Stimulated activated CD4-positive, alpha-beta T cell treated with anti-CD3 and anti-CD28 coated beads, TNF-alpha, amount 100 ng/mL, for 24 hours (primary cell): Measurements from ENCODE around the gene SLC25A13.

Experiments used
- DNase-seq, 3 experiments: peaks; one replicate each; pipeline ENCODE4 v3.0.0-alpha.2; 2020; ENCODE audit warnings: low read depth in 3 of 3

SLC25A13 gene

GRCh38 chr7:96204601-96205000 lies 117.3 kb downstream of the SLC25A13 start:
- no peak for DNase-seq

- DNase-seq: no peak
Measured at GRCh38 chr7:96203786-96204185, 118.1 kb downstream of the SLC25A13 start.

DNA sequence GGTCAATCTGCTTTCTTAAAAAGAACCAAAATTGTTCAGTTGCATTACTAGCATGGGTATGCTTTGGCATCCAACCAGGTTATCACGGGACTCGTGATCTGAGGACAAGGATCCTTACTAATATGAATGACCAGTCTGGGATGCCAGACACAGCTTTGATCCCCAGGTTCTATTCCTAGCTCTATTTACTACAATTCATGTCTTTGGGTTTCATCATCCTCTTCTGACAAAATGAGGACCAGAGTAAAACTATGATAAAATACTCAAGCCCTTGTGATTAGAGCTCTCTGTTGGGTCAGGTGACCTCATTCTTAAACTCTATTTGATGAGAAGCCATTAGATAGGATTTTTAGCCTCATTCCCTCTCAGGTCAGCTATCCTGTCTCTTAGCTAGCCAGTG lies 119.8 kb downstream of the SLC25A13 start:
- no peak for DNase-seq

GRCh38 chr7:96200740-96201139 lies 121.2 kb downstream of the SLC25A13 start:
- no peak for DNase-seq

- DNase-seq: no peak
Measured at GRCh38 chr7:96199421-96199820, 122.5 kb downstream of the SLC25A13 start.

DNA sequence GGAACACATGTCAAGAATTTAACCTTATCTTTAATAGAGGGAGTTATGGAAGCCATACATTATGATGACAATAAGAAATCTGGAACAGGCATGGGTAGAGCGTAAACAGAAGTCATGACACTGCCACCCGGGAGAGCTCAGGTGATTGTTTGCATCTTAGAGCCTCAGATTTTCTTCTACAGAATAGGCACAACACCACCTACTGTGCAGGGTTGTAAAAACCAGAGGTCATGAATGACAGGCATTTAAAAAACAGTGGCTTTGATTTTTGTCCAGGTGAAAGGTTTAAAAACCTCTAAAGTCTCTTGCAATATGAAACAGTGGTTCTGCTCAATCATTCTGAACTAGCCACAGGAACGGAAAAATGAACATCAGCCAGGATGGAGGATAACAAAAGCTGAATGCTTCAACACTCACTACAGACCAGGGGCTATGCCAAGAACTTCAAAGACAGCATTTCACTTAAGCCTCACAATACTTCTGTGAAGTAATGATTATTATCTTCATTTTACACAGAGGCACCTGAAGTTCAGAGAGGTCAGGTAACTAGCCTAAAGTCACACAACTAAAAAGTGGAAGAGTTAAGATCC lies 123.8 kb downstream of the SLC25A13 start:
- DNase-seq: no peak

- DNase-seq: no peak
Measured at GRCh38 chr7:96196676-96197075, 125.2 kb downstream of the SLC25A13 start.

DNA sequence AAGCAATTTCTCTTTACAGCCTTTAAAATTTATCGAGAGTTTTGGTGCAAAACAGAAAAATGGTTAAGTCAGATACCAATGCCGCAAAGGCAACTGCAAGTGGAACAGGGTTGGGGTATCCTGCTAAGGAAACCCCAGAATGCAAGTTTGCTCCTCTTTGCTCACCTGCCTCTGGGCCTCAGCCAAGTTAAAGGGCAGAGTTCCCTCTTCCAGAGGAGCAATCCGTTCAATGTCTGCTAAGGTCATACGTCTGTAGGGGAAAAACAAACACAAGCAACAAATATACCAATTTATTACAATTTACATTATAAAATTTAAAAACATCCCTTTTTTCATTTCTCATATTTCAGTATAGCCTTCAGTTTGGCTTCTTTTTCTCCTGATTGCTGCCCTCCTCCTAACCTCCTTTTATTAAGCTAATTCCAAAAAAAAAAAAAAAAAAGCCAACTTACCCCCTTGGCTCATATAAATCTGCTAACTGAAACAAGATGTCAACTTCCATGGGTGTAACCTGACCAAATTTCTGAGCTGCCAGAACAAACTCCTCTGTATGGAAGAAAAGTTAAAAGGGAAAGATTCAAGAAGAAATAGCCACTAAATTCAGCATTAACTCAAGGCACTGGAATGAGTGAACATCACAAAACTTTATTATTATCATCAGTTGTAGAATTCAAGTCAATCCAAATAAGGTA lies 132.6 kb downstream of the SLC25A13 start:
- no peak for DNase-seq

GRCh38 chr7:96188591-96188991 lies 133.3 kb downstream of the SLC25A13 start:
- no peak for DNase-seq

DNA sequence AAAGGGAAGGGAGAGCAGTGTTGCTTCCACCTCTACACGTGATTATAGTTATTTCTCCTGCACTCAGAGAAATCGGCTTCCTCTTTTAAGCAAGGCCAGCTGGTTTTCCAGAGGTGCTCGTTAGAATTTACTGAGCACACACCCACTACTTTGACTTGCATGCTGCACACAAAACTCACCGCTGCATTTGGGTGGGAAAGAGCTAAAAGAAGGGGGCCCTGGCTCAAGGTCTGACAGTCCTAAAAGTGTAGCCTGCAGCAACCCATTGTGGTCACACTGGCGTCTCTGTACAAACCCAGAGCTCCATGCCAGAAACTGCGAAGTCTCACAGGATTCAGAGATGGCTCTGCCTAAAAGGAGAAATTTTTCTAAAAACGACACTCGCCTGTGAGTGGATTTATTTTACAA lies 133.7 kb downstream of the SLC25A13 start:
- DNase-seq: no peak

DNA sequence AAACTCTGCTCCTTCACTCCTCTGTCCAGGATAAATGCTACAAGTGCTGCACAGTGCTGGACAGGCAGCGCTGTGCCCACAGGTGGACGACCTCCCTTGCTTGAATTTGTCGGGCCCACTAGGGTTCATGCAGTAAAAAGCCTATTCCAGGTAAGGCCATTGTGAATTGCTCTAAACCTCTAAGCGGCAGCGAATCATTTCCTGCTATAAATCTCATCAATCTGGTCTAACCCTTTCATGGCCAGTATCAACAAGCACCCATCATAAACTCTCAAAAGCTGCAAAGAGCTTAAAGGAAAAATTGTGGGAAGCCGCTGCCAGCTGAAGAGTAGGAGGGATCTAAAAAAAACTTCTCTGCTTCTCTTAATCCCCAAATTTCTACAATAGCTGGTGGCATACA lies 134.2 kb downstream of the SLC25A13 start:
- DNase-seq: no peak

DNA sequence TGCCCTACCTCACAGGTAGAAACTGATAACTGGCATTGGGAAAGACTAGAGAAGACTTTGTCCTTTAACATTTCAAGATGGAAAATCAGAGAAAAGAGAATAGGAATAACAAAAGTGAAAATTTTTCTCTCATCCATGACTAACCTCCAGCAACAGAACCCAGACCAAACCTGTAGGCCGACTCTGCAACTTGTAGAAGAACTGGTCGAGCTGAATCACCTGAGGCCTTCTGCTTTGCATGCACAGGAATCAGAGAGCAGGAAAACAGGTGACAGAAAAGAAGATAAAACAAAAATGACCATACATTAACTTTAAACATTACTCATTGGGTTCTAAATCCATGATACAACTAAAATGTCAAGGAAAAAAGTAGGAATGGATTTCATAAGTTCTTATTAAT lies 137.1 kb downstream of the SLC25A13 start:
- DNase-seq: no peak

DNA sequence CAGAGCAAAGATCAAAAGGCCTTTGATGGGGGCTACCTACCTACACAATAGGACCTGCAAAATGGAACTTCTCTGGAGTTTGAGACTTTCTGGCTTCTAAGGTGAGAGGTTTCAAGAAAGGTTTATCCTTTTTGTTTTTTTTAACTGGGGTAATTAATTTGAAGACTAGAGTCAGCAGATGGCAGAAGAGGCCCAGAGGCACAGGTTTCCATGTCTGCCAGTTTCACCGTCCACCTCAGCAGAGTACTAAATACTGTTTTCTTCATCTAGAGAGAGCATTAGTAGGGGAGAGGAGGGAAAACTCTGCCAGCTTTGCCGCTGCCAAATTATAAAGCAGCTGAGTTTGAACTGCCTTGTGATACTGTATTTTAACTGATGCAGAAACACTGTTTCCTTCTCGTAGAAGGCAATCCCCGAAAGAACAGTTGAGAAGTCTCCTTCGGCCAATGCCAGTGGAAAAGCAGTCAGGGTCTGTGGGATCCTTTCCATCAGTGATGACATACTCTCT lies 138.7 kb downstream of the SLC25A13 start:
- DNase-seq: no peak

DNA sequence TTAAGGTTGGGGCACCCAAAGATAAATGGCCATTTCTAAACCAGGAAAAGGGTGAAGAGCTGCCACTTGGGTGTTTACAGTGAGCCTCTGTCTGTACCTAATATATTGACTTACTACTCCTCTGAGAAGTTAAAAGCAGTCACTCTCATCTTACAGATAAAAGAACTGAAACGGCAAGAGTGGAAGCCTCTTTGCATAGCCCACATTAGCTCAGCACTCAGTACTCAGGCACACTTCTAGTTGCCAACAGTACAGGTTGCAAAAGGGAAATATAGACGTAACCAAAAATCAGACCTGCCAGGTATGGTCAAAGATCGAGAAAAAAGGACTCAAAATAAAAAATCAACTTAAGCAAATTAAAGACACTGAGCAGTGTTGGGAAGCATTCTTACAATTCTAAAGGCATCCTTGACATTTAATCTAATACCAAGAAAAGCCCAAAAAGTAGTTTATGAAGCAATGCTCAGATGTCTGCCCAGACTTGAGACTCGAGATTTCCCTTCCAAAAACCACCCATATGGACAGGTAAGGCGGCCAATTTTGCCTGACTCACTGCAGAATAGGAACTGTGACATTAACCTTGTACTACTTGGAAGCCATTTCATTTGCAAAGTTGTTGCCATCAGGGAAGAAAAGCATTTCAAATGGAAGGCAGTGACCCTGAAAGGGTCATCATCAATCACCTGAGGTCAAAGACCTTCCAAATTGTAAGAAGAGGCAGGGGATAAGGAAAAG lies 139.3 kb downstream of the SLC25A13 start:
- no peak for DNase-seq

GRCh38 chr7:96181174-96181573 lies 140.7 kb downstream of the SLC25A13 start:
- DNase-seq: no peak

- DNase-seq: no peak
Measured at GRCh38 chr7:96179837-96180236, 142.1 kb downstream of the SLC25A13 start.

DNA sequence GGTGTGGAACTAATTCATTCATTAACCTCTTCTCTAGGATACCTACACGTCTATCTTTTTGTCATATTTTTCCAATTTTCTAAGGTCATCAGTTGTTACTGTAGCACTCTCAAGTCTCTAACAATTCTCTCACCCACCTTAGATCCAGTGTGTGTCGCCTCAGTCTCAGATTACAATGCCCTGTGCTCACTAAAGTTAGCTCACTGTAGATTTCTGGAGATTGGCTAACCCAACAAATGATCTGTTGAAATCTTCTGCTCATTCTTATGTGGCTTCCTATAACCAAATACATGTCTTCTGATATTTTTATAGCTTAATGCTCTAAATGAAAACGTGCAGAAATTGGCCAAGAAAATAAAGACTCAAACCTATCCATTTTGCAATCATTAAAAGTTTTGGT lies 142.6 kb downstream of the SLC25A13 start:
- no peak for DNase-seq

- no peak for DNase-seq
Measured at GRCh38 chr7:96178581-96178980, 143.3 kb downstream of the SLC25A13 start.

- no peak for DNase-seq
Measured at GRCh38 chr7:96177353-96177752, 144.5 kb downstream of the SLC25A13 start.

- no peak for DNase-seq
Measured at GRCh38 chr7:96174812-96175211, 147.1 kb downstream of the SLC25A13 start.

GRCh38 chr7:96173781-96174180 lies 148.1 kb downstream of the SLC25A13 start:
- no peak for DNase-seq

- DNase-seq: no peak
Measured at GRCh38 chr7:96169439-96169838, 152.5 kb downstream of the SLC25A13 start.

DNA sequence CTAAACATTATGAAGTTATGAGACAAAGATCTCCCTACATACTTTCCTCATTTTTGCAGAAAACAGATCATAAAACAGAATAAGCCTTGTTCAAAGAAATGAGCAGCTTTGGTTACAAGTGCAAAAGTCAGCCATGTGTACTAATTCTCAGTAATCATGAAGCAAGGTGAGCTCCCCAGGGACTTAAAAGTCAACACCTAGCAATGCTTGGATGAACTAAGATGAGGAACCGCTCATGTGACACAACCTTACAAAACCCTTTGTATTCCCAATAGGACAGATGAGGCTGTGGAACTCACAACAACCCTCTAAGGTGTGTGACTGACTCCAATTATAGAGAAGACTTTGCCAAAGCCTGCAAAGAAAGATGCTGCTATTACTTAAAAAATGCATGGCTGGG lies 154.5 kb downstream of the SLC25A13 start:
- no peak for DNase-seq
